IMR-90 (cell line): Measurements from ENCODE around the gene TRIM73. TPM values are rescaled to one million over a fixed set of nuclear protein-coding genes. Genes with fewer than 3 reads are reported as not detected.
"Not testable (repeated sequence)": the region's sequence is repeated elsewhere in the genome, so short reads cannot be mapped to it uniquely, and the experiment has no call there.

Experiments used
- ATAC-seq: fragments of 200-7000 bp; cut with Tn5 transposase; 2 replicates; pipeline ENCODE4 v1.9.1; 2020; ENCODE audit warnings: low read depth, mild to moderate bottlenecking, moderate library complexity
- BruUV-seq: library from RNA; stranded (reverse); fragments of 400-500 nt; replicated peaks from 2 replicates; lab custom pipeline; 2021; lab: Mats Ljungman, UMichigan
- CTCF ChIA-PET: fragments of 300-600 bp; formaldehyde crosslinking; extraction: SDS; loops from one replicate; lab custom pipeline; 2021; ENCODE audit warnings: antibody characterized with exemption; lab: Yijun Ruan, JAX
- POLR2A ChIA-PET: fragments of 300-600 bp; sonication (Branson Sonifier 250); formaldehyde crosslinking; loops from one replicate; lab custom pipeline; 2022; ENCODE audit warnings: antibody characterized with exemption; ENCODE audit not compliant: unreplicated experiment; lab: Charles Lee
- DNase-seq: peaks from one replicate; pipeline ENCODE4 v3.0.0; 2013
- H2AFZ ChIP-seq: replicated peaks from 2 replicates; pipeline ENCODE3; 2013; ENCODE audit warnings: low read length, mild to moderate bottlenecking; ENCODE audit not compliant: poor library complexity
- H2AK5ac ChIP-seq: 2 replicates; pipeline ENCODE4 v1.6.1; 2013; ENCODE audit warnings: low read depth, low read length, inconsistent platforms
- H2AK9ac ChIP-seq: replicated peaks from 2 replicates; pipeline ENCODE3; 2013; ENCODE audit warnings: mild to moderate bottlenecking, low read depth, low read length, moderate library complexity; ENCODE audit not compliant: poor library complexity
- H2BK120ac ChIP-seq: 2 replicates; pipeline ENCODE4 v1.6.1; 2013; ENCODE audit warnings: low read depth, low read length, inconsistent platforms
- H2BK15ac ChIP-seq: 3 replicates; pipeline ENCODE4 v1.6.1; 2013; ENCODE audit warnings: low read depth, low read length, inconsistent platforms
- H2BK20ac ChIP-seq: 2 replicates; pipeline ENCODE4 v1.6.1; 2013; ENCODE audit warnings: low read depth, mild to moderate bottlenecking, inconsistent platforms, low read length, moderate library complexity
- H2BK5ac ChIP-seq: 2 replicates; pipeline ENCODE4 v1.6.1; 2013; ENCODE audit warnings: mild to moderate bottlenecking, low read depth, low read length, inconsistent platforms; ENCODE audit not compliant: poor library complexity, severe bottlenecking
- H3K14ac ChIP-seq: replicated peaks from 2 replicates; pipeline ENCODE4 v1.6.1; 2013; ENCODE audit warnings: low read depth, low read length, inconsistent platforms
- H3K18ac ChIP-seq: 2 replicates; pipeline ENCODE4 v1.6.1; 2013; ENCODE audit warnings: low read depth, low read length, control low read depth
- H3K23ac ChIP-seq: 2 replicates; pipeline ENCODE4 v1.6.1; 2013; ENCODE audit warnings: low read depth, low read length, inconsistent platforms
- H3K27ac ChIP-seq: 2 replicates; pipeline ENCODE4 v1.5.1; 2013; ENCODE audit warnings: mild to moderate bottlenecking, control low read depth, low read length; ENCODE audit not compliant: insufficient read depth
- H3K27me3 ChIP-seq: 2 replicates; pipeline ENCODE4 v1.6.1; 2013; ENCODE audit warnings: low read length; ENCODE audit not compliant: control insufficient read depth, insufficient read depth
- H3K36me3 ChIP-seq: 2 replicates; pipeline ENCODE4 v1.6.1; 2013; ENCODE audit warnings: low read length, mixed read lengths; ENCODE audit not compliant: control insufficient read depth, insufficient read depth
- H3K4ac ChIP-seq: 2 replicates; pipeline ENCODE4 v1.6.1; 2013; ENCODE audit warnings: low read depth, low read length, inconsistent platforms
- H3K4me1 ChIP-seq: 2 replicates; pipeline ENCODE4 v1.6.1; 2013; ENCODE audit warnings: low read length, mixed read lengths; ENCODE audit not compliant: control insufficient read depth, insufficient read depth
- H3K4me2 ChIP-seq: 2 replicates; pipeline ENCODE4 v1.6.1; 2013; ENCODE audit warnings: low read depth, mild to moderate bottlenecking, control low read depth, low read length, moderate library complexity
- H3K4me3 ChIP-seq: 2 replicates; pipeline ENCODE4 v1.5.1; 2013; ENCODE audit warnings: low read depth, mild to moderate bottlenecking, control low read depth, low read length, moderate library complexity; ENCODE audit not compliant: insufficient read depth
- H3K56ac ChIP-seq: 2 replicates; pipeline ENCODE4 v1.6.1; 2013; ENCODE audit warnings: low read length, inconsistent platforms; ENCODE audit not compliant: insufficient read depth; ENCODE audit errors: extremely low read depth
- H3K79me1 ChIP-seq, 2 experiments: 2 replicates each; pipeline ENCODE4 v1.6.1; 2013; ENCODE audit warnings: low read length in 2 of 2, inconsistent platforms in 1 of 2, low read depth in 1 of 2
- H3K9ac ChIP-seq: 2 replicates; pipeline ENCODE4 v1.6.1; 2013; ENCODE audit warnings: low read depth, low read length, control low read depth
- H3K9me1 ChIP-seq: 2 replicates; pipeline ENCODE4 v1.6.1; 2013; ENCODE audit warnings: low read length, inconsistent platforms; ENCODE audit not compliant: insufficient read depth
- H3K9me3 ChIP-seq: 2 replicates; pipeline ENCODE4 v1.6.1; 2013; ENCODE audit warnings: low read length; ENCODE audit not compliant: control insufficient read depth, insufficient read depth
- H4K20me1 ChIP-seq: 2 replicates; pipeline ENCODE4 v1.6.1; 2013; ENCODE audit warnings: low read length, inconsistent platforms; ENCODE audit not compliant: insufficient read depth
- H4K5ac ChIP-seq: 2 replicates; pipeline ENCODE4 v1.6.1; 2013; ENCODE audit warnings: mild to moderate bottlenecking, low read depth, low read length, control low read depth
- H4K8ac ChIP-seq, 2 experiments: 2 replicates each; pipeline ENCODE4 v1.6.1; 2013; ENCODE audit warnings: low read depth in 2 of 2, low read length in 2 of 2, control low read depth in 1 of 2, inconsistent platforms in 1 of 2
- H4K91ac ChIP-seq: 2 replicates; pipeline ENCODE4 v1.6.1; 2013; ENCODE audit warnings: low read depth, low read length, inconsistent platforms; ENCODE audit not compliant: insufficient read depth
- WGBS, 2 experiments: methylation state at CpG; one replicate each; pipeline versions ENCODE4 v1.1.5 to v1.1.7; 2013; ENCODE audit warnings: missing lambda C conversion rate in 2 of 2; ENCODE audit not compliant: insufficient read length in 1 of 2; ENCODE audit errors: extremely low coverage in 2 of 2; 5-methylcytosine and 5-hydroxymethylcytosine counted together
- dilution Hi-C: fragments of 300-500 bp; cut with HindIII; formaldehyde crosslinking; loops from one replicate; pipeline ENCODE4 v1.14.3; 2018; ENCODE audit warnings: low sequenced_read_pairs; ENCODE audit not compliant: unreplicated experiment
- in situ Hi-C: fragments of 300-500 bp; cut with MboI; formaldehyde crosslinking; loops from 3 replicates; pipeline ENCODE4 v1.14.3; 2019; ENCODE audit warnings: low sequenced_read_pairs, inconsistent platforms, mixed read lengths
- intact Hi-C: fragments of 100-400 bp; cut with micrococcal nuclease; formaldehyde crosslinking; loops from 2 replicates; pipeline ENCODE4 v1.10.0; 2022
- polyA plus RNA-seq, 3 experiments: library from polyadenylated mRNA; depleted of rRNA; stranded (reverse); fragments of >200 nt; gene quantifications; 2 replicates each; pipeline ENCODE4 v1.2.3, GENCODE V29; 2012; ENCODE audit warnings: low replicate concordance in 1 of 3
- total RNA-seq: library from RNA; depleted of rRNA; stranded (reverse); fragments of >200 nt; gene quantifications from 2 replicates; pipeline ENCODE4 v1.2.3, GENCODE V29; 2012

The TRIM73 gene
- total and polyA plus RNA-seq, 2 of the 4 experiments (the other 2 are of a cell fraction) = 0.18 to 0.84 TPM

DNA sequence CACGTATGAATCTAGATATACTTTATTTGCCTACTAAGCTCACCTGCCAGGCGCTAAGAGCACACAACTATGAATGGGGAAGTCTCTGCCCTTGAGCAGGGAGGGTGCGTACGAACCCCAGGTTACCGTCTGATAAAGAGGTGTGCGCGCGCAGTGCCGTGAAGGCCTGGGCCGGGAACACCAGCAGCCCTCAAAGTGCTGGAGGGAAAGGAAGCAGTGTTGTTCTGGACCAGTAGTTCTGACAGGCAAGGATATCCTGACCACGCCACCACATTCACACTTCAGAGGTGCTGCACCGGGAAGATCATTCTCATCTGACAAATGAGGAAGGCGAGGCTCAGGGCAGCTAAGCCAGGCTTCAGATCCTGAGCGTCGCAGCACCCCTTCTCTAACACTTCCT is 28.1 kb downstream of the TRIM73 start:
- H2AFZ ChIP-seq, H3K14ac ChIP-seq, H3K4me1 ChIP-seq, in situ Hi-C loops, CTCF ChIA-PET, dilution Hi-C loops, H4K5ac ChIP-seq, intact Hi-C loops, POLR2A ChIA-PET, H2AK5ac ChIP-seq, BruUV-seq, H2BK5ac ChIP-seq, ATAC-seq, H4K91ac ChIP-seq, H3K9me3 ChIP-seq, H3K9ac ChIP-seq, H3K18ac ChIP-seq, H4K20me1 ChIP-seq, H3K9me1 ChIP-seq, H3K56ac ChIP-seq, H2BK20ac ChIP-seq, H3K4me2 ChIP-seq, H2AK9ac ChIP-seq, H3K4me3 ChIP-seq, H3K23ac ChIP-seq, H3K27ac ChIP-seq, DNase-seq, H4K8ac ChIP-seq, H2BK15ac ChIP-seq, H3K27me3 ChIP-seq, H2BK120ac ChIP-seq, H3K4ac ChIP-seq: not testable (repeated sequence)
- no CpG with 5 or more reads among the region's 15 CpGs for WGBS, 2 experiments
- H3K36me3 ChIP-seq = peaks cover 37% of the 10 kb centered on the region
- H3K79me1 ChIP-seq = peaks cover 2 to 12% of the 10 kb centered on the region in 2 experiments; a peak in 2 of 4 replicates

DNA sequence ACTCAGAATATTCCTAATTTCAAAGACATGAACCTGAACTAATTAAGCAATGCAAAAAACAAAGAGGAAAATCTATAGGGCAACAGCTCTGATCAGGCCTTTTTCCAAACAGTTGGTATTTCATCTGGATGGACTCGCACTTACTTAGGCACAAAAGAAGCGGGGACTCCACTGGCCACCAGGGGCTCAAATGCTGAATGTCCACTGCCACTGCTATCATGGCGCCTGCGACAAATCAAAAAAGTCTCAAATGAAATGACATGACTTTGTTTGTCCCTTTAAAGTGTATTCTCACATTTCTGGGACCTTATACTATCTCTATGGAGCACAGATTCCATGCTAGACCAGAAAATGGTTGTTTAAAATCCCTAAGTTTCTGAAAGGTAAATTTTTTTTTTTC is 43.6 kb downstream of the TRIM73 start:
- H4K5ac ChIP-seq, H3K18ac ChIP-seq, ATAC-seq, in situ Hi-C loops, POLR2A ChIA-PET, H2AK9ac ChIP-seq, H2BK15ac ChIP-seq, H3K14ac ChIP-seq, H2AK5ac ChIP-seq, intact Hi-C loops, H3K56ac ChIP-seq, H3K4me2 ChIP-seq, H2BK5ac ChIP-seq, H3K9me1 ChIP-seq, H2AFZ ChIP-seq, H3K9ac ChIP-seq, H3K9me3 ChIP-seq, H3K4me1 ChIP-seq, H2BK20ac ChIP-seq, H3K4me3 ChIP-seq, DNase-seq, BruUV-seq, H3K27ac ChIP-seq, H2BK120ac ChIP-seq, H3K27me3 ChIP-seq, H3K4ac ChIP-seq, H4K8ac ChIP-seq, dilution Hi-C loops, CTCF ChIA-PET, H3K23ac ChIP-seq, H4K20me1 ChIP-seq, H4K91ac ChIP-seq: not testable (repeated sequence)
- WGBS, 2 experiments = 100% methylated on average over 4 of the region's 4 CpGs; no CpG with 5 or more reads in 1 of the 2 experiments
- Histone ChIP-seq H3K36me3 (peaks cover 35% of the 10 kb centered on the region), H3K79me1 (peaks cover 13 to 31% of the 10 kb centered on the region in 2 experiments)
